HepG2 (cell line): ENCODE results near the gene GRIK4. TPM values are rescaled to one million over a fixed set of nuclear protein-coding genes. Genes with fewer than 3 reads are reported as not detected.

Source experiments
- ATAC-seq: fragments of 200-7000 bp; cut with Tn5 transposase; 3 replicates; pipeline ENCODE4 v1.9.1; 2020; ENCODE audit warnings: mild to moderate bottlenecking, moderate library complexity
- BruUV-seq: library from RNA; stranded (reverse); fragments of 400-500 nt; replicated peaks from 2 replicates; lab custom pipeline; 2021; lab: Mats Ljungman, UMichigan
- CTCF ChIA-PET: fragments of 300-600 bp; formaldehyde crosslinking; extraction: SDS; loops from one replicate; lab custom pipeline; 2021; ENCODE audit warnings: low total read pairs, inconsistent platforms, low intra/inter-chr PET ratio; lab: Yijun Ruan, JAX
- POLR2A ChIA-PET: fragments of 350-600 bp; sonication (Branson Sonifier 250); formaldehyde crosslinking; loops from one replicate; lab custom pipeline; 2020; ENCODE audit warnings: antibody characterized with exemption, inconsistent platforms; lab: Yijun Ruan, JAX
- DNase-seq: peaks from one replicate; pipeline ENCODE4 v3.0.0-alpha.2; 2015; ENCODE audit warnings: low spot score
- FAIRE-seq: peaks from 3 replicates; lab custom pipeline; 2011; peaks lifted over from hg19 to GRCh38; lab: Jason Lieb, UNC
- H2AFZ ChIP-seq: one replicate; pipeline ENCODE4 v1.6.1; 2011; ENCODE audit warnings: low read length, inconsistent platforms
- H3K27ac ChIP-seq: fragments of 300-600 bp; 3 replicates; pipeline ENCODE4 v1.8.0; 2011; ENCODE audit warnings: mixed run types, mild to moderate bottlenecking, mixed read lengths, low read length, inconsistent platforms; ENCODE audit not compliant: insufficient read depth; ENCODE audit errors: extremely low read length
- H3K27me3 ChIP-seq, 2 experiments: fragments of 200-600 bp in 1 of 2; 2 replicates in 1 of 2; 3 replicates in 1 of 2; pipeline versions ENCODE4 v1.6.0 to v1.8.0; 2011; ENCODE audit warnings: low read length in 2 of 2, mild to moderate bottlenecking in 2 of 2, moderate library complexity in 2 of 2, inconsistent platforms in 1 of 2; ENCODE audit not compliant: insufficient read depth in 2 of 2, control insufficient read depth in 1 of 2
- H3K36me3 ChIP-seq, 2 experiments: fragments of 200-600 bp in 1 of 2; replicated peaks in 1 of 2; 2 replicates in 1 of 2; 3 replicates in 1 of 2; pipeline versions ENCODE4 v1.5.1 to v1.8.0; 2011; ENCODE audit warnings: low read length in 2 of 2, inconsistent platforms in 1 of 2; ENCODE audit not compliant: insufficient read depth in 2 of 2, control insufficient read depth in 1 of 2
- H3K4me1 ChIP-seq: 2 replicates; pipeline ENCODE4 v1.5.1; 2012; ENCODE audit warnings: low read length, inconsistent platforms; ENCODE audit not compliant: insufficient read depth
- H3K4me2 ChIP-seq: 2 replicates; pipeline ENCODE4 v1.6.0; 2011; ENCODE audit warnings: low read depth, low read length, inconsistent platforms
- H3K4me3 ChIP-seq, 3 experiments: fragments of 200-600 bp in 1 of 3; sonication (generic), shearing (Covaris generic) in 1 of 3; replicated peaks in 1 of 3; 2 replicates each; pipeline ENCODE4 v1.5.1; 2011 to 2016; ENCODE audit warnings: low read length in 3 of 3, inconsistent platforms in 2 of 3, low read depth in 2 of 3, mild to moderate bottlenecking in 2 of 3, control low read depth in 1 of 3, mixed read lengths in 1 of 3; ENCODE audit not compliant: insufficient read depth in 1 of 3
- H3K79me2 ChIP-seq: one replicate; pipeline ENCODE4 v1.6.1; 2011; ENCODE audit warnings: low read length, inconsistent platforms; ENCODE audit not compliant: insufficient read depth
- H3K9ac ChIP-seq: 2 replicates; pipeline ENCODE4 v1.6.0; 2011; ENCODE audit warnings: mild to moderate bottlenecking, low read depth, low read length, inconsistent platforms; ENCODE audit not compliant: insufficient read depth
- H3K9me3 ChIP-seq: 2 replicates; pipeline ENCODE4 v1.5.1; 2012; ENCODE audit warnings: mild to moderate bottlenecking, low read length
- H4K20me1 ChIP-seq: 2 replicates; pipeline ENCODE4 v1.6.0; 2011; ENCODE audit warnings: inconsistent platforms, mild to moderate bottlenecking, low read length, moderate library complexity; ENCODE audit not compliant: insufficient read depth
- AGO1 ChIP-seq: fragments of 200-400 bp; formaldehyde crosslinking; IDR thresholded peaks from 2 replicates; pipeline ENCODE4 v1.6.1; 2017; ENCODE audit warnings: mild to moderate bottlenecking, low read depth, low read length, moderate library complexity; ENCODE audit not compliant: poor library complexity, severe bottlenecking
- ASH2L ChIP-seq: fragments of 300-600, 200-600 bp; sonication (generic); IDR thresholded peaks from 2 replicates; pipeline ENCODE4 v1.7.0; 2017; ENCODE audit warnings: low read depth, mild to moderate bottlenecking, moderate library complexity, mixed read lengths, low read length; ENCODE audit not compliant: insufficient read length
- CREM ChIP-seq, 2 experiments: sonication (generic) in 1 of 2; formaldehyde crosslinking in 1 of 2; IDR thresholded peaks; 2 replicates each; pipeline versions ENCODE4 v1.4.0 to v1.6.1; 2016 to 2020; ENCODE audit warnings: antibody characterized with exemption in 1 of 2, mild to moderate bottlenecking in 1 of 2, missing genetic modification reagents in 1 of 2
- HNF4A ChIP-seq: sonication (generic); formaldehyde crosslinking; IDR thresholded peaks from 2 replicates; pipeline ENCODE4 v1.4.0; 2020; ENCODE audit warnings: missing genetic modification reagents
- KLF12 ChIP-seq: sonication (generic); formaldehyde crosslinking; IDR thresholded peaks from 2 replicates; pipeline ENCODE4 v1.4.0; 2020; ENCODE audit warnings: missing genetic modification reagents, borderline replicate concordance
- LCORL ChIP-seq, 2 experiments: fragments of 450-650 bp in 1 of 2; sonication (generic) in 1 of 2; formaldehyde crosslinking in 1 of 2; IDR thresholded peaks; 2 replicates each; pipeline versions ENCODE4 v1.5.0 to v1.6.1; 2017 to 2020; ENCODE audit warnings: antibody characterized with exemption in 1 of 2, missing genetic modification reagents in 1 of 2
- MED1 ChIP-seq: sonication (generic); formaldehyde crosslinking; IDR thresholded peaks from 2 replicates; pipeline ENCODE4 v1.4.0; 2020; ENCODE audit warnings: missing genetic modification reagents
- MTA1 ChIP-seq: sonication (generic); formaldehyde crosslinking; IDR thresholded peaks from 2 replicates; pipeline ENCODE4 v1.4.0; 2020; ENCODE audit warnings: missing genetic modification reagents, mild to moderate bottlenecking, borderline replicate concordance
- NCOA2 ChIP-seq: sonication (generic); formaldehyde crosslinking; IDR thresholded peaks from 2 replicates; pipeline ENCODE4 v1.8.0; 2022; ENCODE audit warnings: inconsistent platforms
- PAXIP1 ChIP-seq: sonication (generic); formaldehyde crosslinking; conservative IDR thresholded peaks from 2 replicates; pipeline ENCODE4 v1.4.0; 2020; ENCODE audit warnings: mild to moderate bottlenecking, missing genetic modification reagents, moderate library complexity
- REPIN1 ChIP-seq: sonication (generic); formaldehyde crosslinking; IDR thresholded peaks from 2 replicates; pipeline ENCODE4 v1.8.0; 2022; ENCODE audit warnings: missing genetic modification reagents, low read depth, mild to moderate bottlenecking, borderline replicate concordance
- RXRB ChIP-seq: IDR thresholded peaks from 2 replicates; pipeline ENCODE4 v1.6.1; 2016; ENCODE audit warnings: borderline replicate concordance, missing genetic modification reagents, missing compliant biosample characterization
- SALL2 ChIP-seq: sonication (generic); formaldehyde crosslinking; IDR thresholded peaks from 2 replicates; pipeline ENCODE4 v1.8.1; 2023; ENCODE audit warnings: mild to moderate bottlenecking, missing genetic modification reagents, inconsistent platforms
- SRSF1 ChIP-seq: fragments of 200-400 bp; formaldehyde crosslinking; optimal IDR thresholded peaks from 2 replicates; pipeline ENCODE3; 2017; ENCODE audit warnings: mild to moderate bottlenecking, low read depth, low read length, moderate library complexity
- ZNF674 ChIP-seq: sonication (generic); formaldehyde crosslinking; IDR thresholded peaks from 2 replicates; pipeline ENCODE4 v1.5.0; 2020; ENCODE audit warnings: low read depth, mild to moderate bottlenecking, missing genetic modification reagents
- WGBS: methylation state at CpG from one replicate; pipeline ENCODE4 v1.1.6; 2017; ENCODE audit warnings: low lambda C conversion rate; 5-methylcytosine and 5-hydroxymethylcytosine counted together
- in situ Hi-C: cut with HindIII; loops from 2 replicates; pipeline ENCODE4 v1.10.0; 2017; ENCODE audit warnings: low pct_unique_long_range_greater_than_20kb; ENCODE audit not compliant: extremely low pct_ligation_motif_present
- intact Hi-C: fragments of 100-400 bp; cut with micrococcal nuclease; formaldehyde crosslinking; loops from one replicate; pipeline ENCODE4 v1.10.0; 2022; ENCODE audit not compliant: unreplicated experiment
- polyA plus RNA-seq, 8 experiments: library from polyadenylated mRNA; depleted of rRNA in 3 of 8; stranded (reverse) in 7 of 8; unstranded in 1 of 8; fragments of >200 nt; fragmentation: Illumina TruSeq in 4 of 8; extraction: Trizol in 4 of 8; gene quantifications; 2 replicates each; pipeline versions ENCODE4 v1.2.1 to v1.2.3, GENCODE V29; 2011 to 2016; ENCODE audit warnings: low read depth in 4 of 8, missing spikeins in 1 of 8, mixed read lengths in 1 of 8; ENCODE audit not compliant: insufficient read depth in 1 of 8
- total RNA-seq, 5 experiments: library from RNA; depleted of rRNA; stranded (reverse); fragments of >200 nt; fragmentation: Illumina TruSeq; extraction: Trizol; gene quantifications; 2 replicates each; pipeline ENCODE4 v1.2.3, GENCODE V29; 2016; ENCODE audit warnings: low read depth in 1 of 5
- TF ChIP-seq, protein P1 (sequence below): sonication (generic); formaldehyde crosslinking; IDR thresholded peaks from 2 replicates; pipeline ENCODE4 v1.5.0; 2020; ENCODE audit warnings: mild to moderate bottlenecking, missing genetic modification reagents
- TF ChIP-seq, protein P2 (sequence below): sonication (generic); formaldehyde crosslinking; IDR thresholded peaks from 2 replicates; pipeline ENCODE4 v1.8.0; 2022; ENCODE audit warnings: missing genetic modification reagents, mild to moderate bottlenecking, borderline replicate concordance

GRIK4 gene
- total and polyA plus RNA-seq, 2 of the 13 experiments (the other 11 are each of a cell fraction or from before 2014, with no cell fraction given): 0.04 to 0.07 TPM

DNA sequence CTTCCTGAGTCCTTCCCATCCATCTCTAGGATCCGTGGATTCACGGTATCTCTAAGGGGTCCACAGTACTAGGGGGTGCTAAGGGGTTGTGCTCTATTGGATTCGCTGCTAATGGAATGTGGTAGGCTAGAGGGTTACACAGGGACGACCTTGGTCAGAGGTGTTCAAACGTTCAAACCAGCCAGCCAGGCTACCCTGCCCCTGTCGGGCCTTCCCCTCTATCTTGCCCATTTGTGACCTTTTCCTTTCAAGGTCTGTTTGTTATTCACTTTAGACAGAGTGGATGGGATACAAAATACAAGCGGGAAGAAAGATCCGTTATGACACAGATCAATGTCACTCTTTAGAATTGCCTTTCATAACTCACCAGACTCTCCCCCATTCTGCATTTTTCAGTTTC, 306.5 kb downstream of the GRIK4 start:
- 0% methylated on average over 8 of the region's 8 CpGs for WGBS
- Histone ChIP-seq H3K9ac (peak overlapping the region; percentile 55; the same call in 1 of the 2 replicates), H3K27ac (peak overlapping the region; percentile 84), H3K36me3 (no peaks in the 10 kb centered on the region), H4K20me1 (no peaks in the 10 kb centered on the region), H3K4me3 (no peak overlapping the region), H3K4me2 (peak overlapping the region; percentile 67), H3K9me3 (no peaks in the 10 kb centered on the region), H3K27me3 (no peaks in the 10 kb centered on the region), H3K4me1 (peaks cover 46% of the 10 kb centered on the region), H2AFZ (no peak overlapping the region), H3K79me2 (no peaks in the 10 kb centered on the region)
- DNase-seq: peak; percentile 83
- intact Hi-C loops (no loop called here), in situ Hi-C loops (no loop called here)
- POLR2A ChIA-PET: interaction anchor here (2.8 kb wide), 1 partner anchor 10 kb away, joined by 23 read pairs; no protein-coding TSS in a partner anchor
- CTCF ChIA-PET: no interaction called here
- ATAC-seq: peak; percentile 85
- FAIRE-seq: peak; percentile 93
- BruUV-seq: TSS peak; percentile 78
- TF ChIP-seq RXRB: peak; percentile 84
- TF ChIP-seq CREM (IDR thresholded peaks at IDR 0.05): peak; percentile 64
- TF ChIP-seq CREM (CRISPR knock-in tag; IDR thresholded peaks at IDR 0.05): no peak
- TF ChIP-seq KLF12 (CRISPR knock-in tag): no peak
- TF ChIP-seq ASH2L: no peak
- 0 out of 2 replicates have a peak, but pooled peaks have one; percentile 39 for TF ChIP-seq MTA1 (CRISPR knock-in tag)
- TF ChIP-seq NCOA2 (CRISPR knock-in tag): peak; percentile 82
- TF ChIP-seq ZNF674: no peak
- no peak for TF ChIP-seq LCORL (IDR thresholded peaks at IDR 0.05)
- TF ChIP-seq LCORL (CRISPR knock-in tag; IDR thresholded peaks at IDR 0.05): peak; percentile 82; the same call in 1 of the 2 replicates
- no peak for TF ChIP-seq AGO1
- TF ChIP-seq, protein P1, sequence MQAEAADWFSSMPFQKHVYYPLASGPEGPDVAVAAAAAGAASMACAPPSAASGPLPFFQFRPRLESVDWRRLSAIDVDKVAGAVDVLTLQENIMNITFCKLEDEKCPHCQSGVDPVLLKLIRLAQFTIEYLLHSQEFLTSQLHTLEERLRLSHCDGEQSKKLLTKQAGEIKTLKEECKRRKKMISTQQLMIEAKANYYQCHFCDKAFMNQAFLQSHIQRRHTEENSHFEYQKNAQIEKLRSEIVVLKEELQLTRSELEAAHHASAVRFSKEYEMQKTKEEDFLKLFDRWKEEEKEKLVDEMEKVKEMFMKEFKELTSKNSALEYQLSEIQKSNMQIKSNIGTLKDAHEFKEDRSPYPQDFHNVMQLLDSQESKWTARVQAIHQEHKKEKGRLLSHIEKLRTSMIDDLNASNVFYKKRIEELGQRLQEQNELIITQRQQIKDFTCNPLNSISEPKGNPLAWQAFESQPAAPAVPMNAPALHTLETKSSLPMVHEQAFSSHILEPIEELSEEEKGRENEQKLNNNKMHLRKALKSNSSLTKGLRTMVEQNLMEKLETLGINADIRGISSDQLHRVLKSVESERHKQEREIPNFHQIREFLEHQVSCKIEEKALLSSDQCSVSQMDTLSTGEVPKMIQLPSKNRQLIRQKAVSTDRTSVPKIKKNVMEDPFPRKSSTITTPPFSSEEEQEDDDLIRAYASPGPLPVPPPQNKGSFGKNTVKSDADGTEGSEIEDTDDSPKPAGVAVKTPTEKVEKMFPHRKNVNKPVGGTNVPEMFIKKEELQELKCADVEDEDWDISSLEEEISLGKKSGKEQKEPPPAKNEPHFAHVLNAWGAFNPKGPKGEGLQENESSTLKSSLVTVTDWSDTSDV (CRISPR knock-in tag): no peak
- TF ChIP-seq PAXIP1 (CRISPR knock-in tag): peak; percentile 93
- TF ChIP-seq, protein P2, sequence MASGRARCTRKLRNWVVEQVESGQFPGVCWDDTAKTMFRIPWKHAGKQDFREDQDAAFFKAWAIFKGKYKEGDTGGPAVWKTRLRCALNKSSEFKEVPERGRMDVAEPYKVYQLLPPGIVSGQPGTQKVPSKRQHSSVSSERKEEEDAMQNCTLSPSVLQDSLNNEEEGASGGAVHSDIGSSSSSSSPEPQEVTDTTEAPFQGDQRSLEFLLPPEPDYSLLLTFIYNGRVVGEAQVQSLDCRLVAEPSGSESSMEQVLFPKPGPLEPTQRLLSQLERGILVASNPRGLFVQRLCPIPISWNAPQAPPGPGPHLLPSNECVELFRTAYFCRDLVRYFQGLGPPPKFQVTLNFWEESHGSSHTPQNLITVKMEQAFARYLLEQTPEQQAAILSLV: no peak
- TF ChIP-seq HNF4A (CRISPR knock-in tag): peak; percentile 80
- 0 out of 2 replicates have a peak, but pooled peaks have one; percentile 27 for TF ChIP-seq REPIN1 (CRISPR knock-in tag)
- 0 out of 2 replicates have a peak, but pooled peaks have one; percentile 45 for TF ChIP-seq SALL2 (CRISPR knock-in tag)
- TF ChIP-seq SRSF1: no peak
- peak; percentile 85 for TF ChIP-seq MED1 (CRISPR knock-in tag)
